ENCODE results near the gene HOXA4. TPM values are rescaled to one million over a fixed set of nuclear protein-coding genes. Genes with fewer than 3 reads are reported as not detected.

HOXA4 gene
- total and polyA plus RNA-seq, 2 of the 8 experiments (the other 6 are each of a cell fraction or from before 2014, with no cell fraction given) = not detected

DNA sequence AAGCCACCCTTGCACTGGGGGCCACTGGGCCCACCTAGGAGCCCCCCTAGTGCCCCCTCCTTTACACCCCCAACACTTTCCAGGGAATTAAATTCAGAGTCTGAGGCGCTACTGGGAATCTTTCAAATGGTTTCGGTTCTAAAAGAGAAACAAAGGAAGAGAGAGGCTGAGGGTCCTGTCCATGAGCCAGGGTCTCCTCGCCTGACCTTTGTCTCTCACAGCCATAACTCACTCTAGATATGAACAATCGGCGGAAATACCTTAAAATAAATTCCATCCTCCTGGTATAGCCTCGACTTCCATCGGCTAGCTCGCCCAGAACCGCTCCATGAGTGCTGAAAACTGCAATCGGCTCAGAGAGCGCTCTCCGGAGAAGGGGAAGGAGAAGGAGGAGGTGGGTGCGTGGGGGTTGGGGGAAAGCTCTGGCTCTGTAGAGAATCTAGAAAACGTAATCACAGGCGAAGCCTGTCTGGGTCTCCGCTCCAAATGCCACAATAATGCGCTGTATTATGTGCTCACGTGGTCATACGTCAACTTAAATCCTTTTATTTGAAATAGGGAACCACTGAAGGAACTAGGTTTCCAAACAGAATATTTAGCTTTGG, 12.6 kb downstream of the HOXA4 start (continued):
- TF ChIP-seq, protein P1, sequence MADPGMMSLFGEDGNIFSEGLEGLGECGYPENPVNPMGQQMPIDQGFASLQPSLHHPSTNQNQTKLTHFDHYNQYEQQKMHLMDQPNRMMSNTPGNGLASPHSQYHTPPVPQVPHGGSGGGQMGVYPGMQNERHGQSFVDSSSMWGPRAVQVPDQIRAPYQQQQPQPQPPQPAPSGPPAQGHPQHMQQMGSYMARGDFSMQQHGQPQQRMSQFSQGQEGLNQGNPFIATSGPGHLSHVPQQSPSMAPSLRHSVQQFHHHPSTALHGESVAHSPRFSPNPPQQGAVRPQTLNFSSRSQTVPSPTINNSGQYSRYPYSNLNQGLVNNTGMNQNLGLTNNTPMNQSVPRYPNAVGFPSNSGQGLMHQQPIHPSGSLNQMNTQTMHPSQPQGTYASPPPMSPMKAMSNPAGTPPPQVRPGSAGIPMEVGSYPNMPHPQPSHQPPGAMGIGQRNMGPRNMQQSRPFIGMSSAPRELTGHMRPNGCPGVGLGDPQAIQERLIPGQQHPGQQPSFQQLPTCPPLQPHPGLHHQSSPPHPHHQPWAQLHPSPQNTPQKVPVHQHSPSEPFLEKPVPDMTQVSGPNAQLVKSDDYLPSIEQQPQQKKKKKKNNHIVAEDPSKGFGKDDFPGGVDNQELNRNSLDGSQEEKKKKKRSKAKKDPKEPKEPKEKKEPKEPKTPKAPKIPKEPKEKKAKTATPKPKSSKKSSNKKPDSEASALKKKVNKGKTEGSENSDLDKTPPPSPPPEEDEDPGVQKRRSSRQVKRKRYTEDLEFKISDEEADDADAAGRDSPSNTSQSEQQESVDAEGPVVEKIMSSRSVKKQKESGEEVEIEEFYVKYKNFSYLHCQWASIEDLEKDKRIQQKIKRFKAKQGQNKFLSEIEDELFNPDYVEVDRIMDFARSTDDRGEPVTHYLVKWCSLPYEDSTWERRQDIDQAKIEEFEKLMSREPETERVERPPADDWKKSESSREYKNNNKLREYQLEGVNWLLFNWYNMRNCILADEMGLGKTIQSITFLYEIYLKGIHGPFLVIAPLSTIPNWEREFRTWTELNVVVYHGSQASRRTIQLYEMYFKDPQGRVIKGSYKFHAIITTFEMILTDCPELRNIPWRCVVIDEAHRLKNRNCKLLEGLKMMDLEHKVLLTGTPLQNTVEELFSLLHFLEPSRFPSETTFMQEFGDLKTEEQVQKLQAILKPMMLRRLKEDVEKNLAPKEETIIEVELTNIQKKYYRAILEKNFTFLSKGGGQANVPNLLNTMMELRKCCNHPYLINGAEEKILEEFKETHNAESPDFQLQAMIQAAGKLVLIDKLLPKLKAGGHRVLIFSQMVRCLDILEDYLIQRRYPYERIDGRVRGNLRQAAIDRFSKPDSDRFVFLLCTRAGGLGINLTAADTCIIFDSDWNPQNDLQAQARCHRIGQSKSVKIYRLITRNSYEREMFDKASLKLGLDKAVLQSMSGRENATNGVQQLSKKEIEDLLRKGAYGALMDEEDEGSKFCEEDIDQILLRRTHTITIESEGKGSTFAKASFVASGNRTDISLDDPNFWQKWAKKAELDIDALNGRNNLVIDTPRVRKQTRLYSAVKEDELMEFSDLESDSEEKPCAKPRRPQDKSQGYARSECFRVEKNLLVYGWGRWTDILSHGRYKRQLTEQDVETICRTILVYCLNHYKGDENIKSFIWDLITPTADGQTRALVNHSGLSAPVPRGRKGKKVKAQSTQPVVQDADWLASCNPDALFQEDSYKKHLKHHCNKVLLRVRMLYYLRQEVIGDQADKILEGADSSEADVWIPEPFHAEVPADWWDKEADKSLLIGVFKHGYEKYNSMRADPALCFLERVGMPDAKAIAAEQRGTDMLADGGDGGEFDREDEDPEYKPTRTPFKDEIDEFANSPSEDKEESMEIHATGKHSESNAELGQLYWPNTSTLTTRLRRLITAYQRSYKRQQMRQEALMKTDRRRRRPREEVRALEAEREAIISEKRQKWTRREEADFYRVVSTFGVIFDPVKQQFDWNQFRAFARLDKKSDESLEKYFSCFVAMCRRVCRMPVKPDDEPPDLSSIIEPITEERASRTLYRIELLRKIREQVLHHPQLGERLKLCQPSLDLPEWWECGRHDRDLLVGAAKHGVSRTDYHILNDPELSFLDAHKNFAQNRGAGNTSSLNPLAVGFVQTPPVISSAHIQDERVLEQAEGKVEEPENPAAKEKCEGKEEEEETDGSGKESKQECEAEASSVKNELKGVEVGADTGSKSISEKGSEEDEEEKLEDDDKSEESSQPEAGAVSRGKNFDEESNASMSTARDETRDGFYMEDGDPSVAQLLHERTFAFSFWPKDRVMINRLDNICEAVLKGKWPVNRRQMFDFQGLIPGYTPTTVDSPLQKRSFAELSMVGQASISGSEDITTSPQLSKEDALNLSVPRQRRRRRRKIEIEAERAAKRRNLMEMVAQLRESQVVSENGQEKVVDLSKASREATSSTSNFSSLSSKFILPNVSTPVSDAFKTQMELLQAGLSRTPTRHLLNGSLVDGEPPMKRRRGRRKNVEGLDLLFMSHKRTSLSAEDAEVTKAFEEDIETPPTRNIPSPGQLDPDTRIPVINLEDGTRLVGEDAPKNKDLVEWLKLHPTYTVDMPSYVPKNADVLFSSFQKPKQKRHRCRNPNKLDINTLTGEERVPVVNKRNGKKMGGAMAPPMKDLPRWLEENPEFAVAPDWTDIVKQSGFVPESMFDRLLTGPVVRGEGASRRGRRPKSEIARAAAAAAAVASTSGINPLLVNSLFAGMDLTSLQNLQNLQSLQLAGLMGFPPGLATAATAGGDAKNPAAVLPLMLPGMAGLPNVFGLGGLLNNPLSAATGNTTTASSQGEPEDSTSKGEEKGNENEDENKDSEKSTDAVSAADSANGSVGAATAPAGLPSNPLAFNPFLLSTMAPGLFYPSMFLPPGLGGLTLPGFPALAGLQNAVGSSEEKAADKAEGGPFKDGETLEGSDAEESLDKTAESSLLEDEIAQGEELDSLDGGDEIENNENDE (IDR thresholded peaks at IDR 0.05; ENCODE audit: insufficient replicate concordance, low read length) = no peak
- TF ChIP-seq CREB1 (IDR thresholded peaks at IDR 0.05) (no peak), CBX5 (IDR thresholded peaks at IDR 0.05; ENCODE audit: low read depth, low read length) (no peak), HDAC2 (IDR thresholded peaks at IDR 0.05; ENCODE audit: borderline replicate concordance in 1 of 2, low read depth in 2 of 2, low read length in 2 of 2) (no peak), SUZ12 (IDR thresholded peaks at IDR 0.05; ENCODE audit: low read length) (peak; percentile 73), BCL11A (IDR thresholded peaks at IDR 0.05; ENCODE audit: low read depth in 2 of 2, low read length in 2 of 2) (no peak), CTBP2 (IDR thresholded peaks at IDR 0.05; ENCODE audit: borderline replicate concordance, insufficient read depth, insufficient read length, low read length) (peak; percentile 71), EZH2 (IDR thresholded peaks at IDR 0.05; ENCODE audit: low read depth, low read length, severe bottlenecking) (peak; percentile 66)
- TF ChIP-seq, protein P2, sequence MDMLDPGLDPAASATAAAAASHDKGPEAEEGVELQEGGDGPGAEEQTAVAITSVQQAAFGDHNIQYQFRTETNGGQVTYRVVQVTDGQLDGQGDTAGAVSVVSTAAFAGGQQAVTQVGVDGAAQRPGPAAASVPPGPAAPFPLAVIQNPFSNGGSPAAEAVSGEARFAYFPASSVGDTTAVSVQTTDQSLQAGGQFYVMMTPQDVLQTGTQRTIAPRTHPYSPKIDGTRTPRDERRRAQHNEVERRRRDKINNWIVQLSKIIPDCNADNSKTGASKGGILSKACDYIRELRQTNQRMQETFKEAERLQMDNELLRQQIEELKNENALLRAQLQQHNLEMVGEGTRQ (IDR thresholded peaks at IDR 0.05; ENCODE audit: low read length) = no peak
